SK-N-SH (cell line): ENCODE data around the gene INTS3. TPM values are rescaled to one million over a fixed set of nuclear protein-coding genes. Genes with fewer than 3 reads are reported as not detected.

Experiments
- CTCF ChIA-PET: fragments of 300-600, 350-600 bp; formaldehyde crosslinking; extraction: SDS; loops from one replicate; lab custom pipeline; 2021; lab: Yijun Ruan, JAX
- POLR2A ChIA-PET: fragments of 350-600 bp; sonication (Branson Sonifier 250); formaldehyde crosslinking; extraction: SDS; loops from one replicate; lab custom pipeline; 2020; ENCODE audit warnings: antibody characterized with exemption, inconsistent platforms; lab: Yijun Ruan, JAX
- DNase-seq: peaks from one replicate; pipeline ENCODE4 v3.0.0; 2012
- H2AFZ ChIP-seq: fragments of 200-600 bp; sonication (generic); 2 replicates; pipeline ENCODE4 v1.8.1; 2016; ENCODE audit warnings: antibody characterized with exemption, mild to moderate bottlenecking, low read depth
- H3F3A ChIP-seq: fragments of 200-600 bp; sonication (generic); replicated peaks from 2 replicates; pipeline ENCODE3; 2016; ENCODE audit warnings: antibody characterized with exemption, mild to moderate bottlenecking; ENCODE audit not compliant: insufficient read depth
- H3K27ac ChIP-seq, 2 experiments: fragments of 200-500 bp in 1 of 2; fragments of 200-600 bp in 1 of 2; sonication (Bioruptor generic) in 1 of 2; sonication (generic), shearing (Covaris generic) in 1 of 2; 2 replicates each; pipeline versions ENCODE4 v1.5.1 to v1.6.1; 2014 to 2016; ENCODE audit warnings: low read depth in 2 of 2, inconsistent platforms in 1 of 2, low read length in 1 of 2, mild to moderate bottlenecking in 1 of 2, mixed read lengths in 1 of 2
- H3K27me3 ChIP-seq: fragments of 200-600 bp; sonication (generic), shearing (Covaris generic); 2 replicates; pipeline ENCODE4 v1.6.1; 2016; ENCODE audit warnings: mixed run types; ENCODE audit not compliant: insufficient read depth
- H3K36me3 ChIP-seq, 2 experiments: fragments of 200-500 bp in 1 of 2; fragments of 200-600 bp in 1 of 2; sonication (Bioruptor generic) in 1 of 2; sonication (generic) in 1 of 2; replicated peaks in 1 of 2; 2 replicates each; pipeline versions ENCODE3 to v1.5.1; 2014 to 2016; ENCODE audit warnings: low read length in 1 of 2, mild to moderate bottlenecking in 1 of 2; ENCODE audit not compliant: insufficient read depth in 2 of 2, control insufficient read depth in 1 of 2
- H3K4me1 ChIP-seq, 2 experiments: fragments of 200-500 bp in 1 of 2; fragments of 200-600 bp in 1 of 2; sonication (Bioruptor generic) in 1 of 2; sonication (generic), shearing (Covaris generic) in 1 of 2; 2 replicates each; pipeline versions ENCODE4 v1.5.1 to v1.6.1; 2014 to 2016; ENCODE audit warnings: low read depth in 1 of 2, low read length in 1 of 2, mixed run types in 1 of 2; ENCODE audit not compliant: insufficient read depth in 2 of 2, control insufficient read depth in 1 of 2
- H3K4me2 ChIP-seq: fragments of 200-600 bp; sonication (generic), shearing (Covaris generic); 2 replicates; pipeline ENCODE4 v1.6.1; 2017; ENCODE audit warnings: mixed run types
- H3K4me3 ChIP-seq, 2 experiments: fragments of 200-500 bp in 1 of 2; fragments of 200-600 bp in 1 of 2; sonication (Bioruptor generic) in 1 of 2; sonication (generic), shearing (Covaris generic) in 1 of 2; 2 replicates each; pipeline versions ENCODE4 v1.5.1 to v1.8.1; 2014 to 2016; ENCODE audit warnings: low read depth in 2 of 2, inconsistent platforms in 1 of 2, low read length in 1 of 2, mild to moderate bottlenecking in 1 of 2, mixed read lengths in 1 of 2, moderate library complexity in 1 of 2
- H3K79me2 ChIP-seq: fragments of 200-600 bp; sonication (generic); 2 replicates; pipeline ENCODE4 v1.8.1; 2017; ENCODE audit warnings: mild to moderate bottlenecking; ENCODE audit not compliant: insufficient read depth
- H3K9ac ChIP-seq: fragments of 200-600 bp; sonication (generic); 2 replicates; pipeline ENCODE4 v1.6.1; 2017; ENCODE audit warnings: mixed run types
- H3K9me2 ChIP-seq: fragments of 200-600 bp; sonication (generic); 2 replicates; pipeline ENCODE4 v1.6.1; 2017; ENCODE audit warnings: mixed run types
- H3K9me3 ChIP-seq: fragments of 200-600 bp; sonication (generic); 2 replicates; pipeline ENCODE4 v1.6.1; 2017; ENCODE audit warnings: mixed run types, mild to moderate bottlenecking, moderate library complexity
- H4K20me1 ChIP-seq: fragments of 200-600 bp; sonication (generic); 2 replicates; pipeline ENCODE4 v1.6.1; 2017; ENCODE audit warnings: mild to moderate bottlenecking, mixed run types; ENCODE audit not compliant: insufficient read depth
- CHD2 ChIP-seq: fragments of 150-350 bp; IDR thresholded peaks from 2 replicates; pipeline ENCODE4 v1.6.1; 2018; ENCODE audit warnings: low read length; ENCODE audit not compliant: partially characterized antibody
- EP300 ChIP-seq, 2 experiments: IDR thresholded peaks; 2 replicates each; pipeline versions ENCODE4 v1.4.0 to v1.6.1; 2012; ENCODE audit warnings: borderline replicate concordance in 1 of 2, low read depth in 1 of 2, low read length in 1 of 2
- FOSL2 ChIP-seq: IDR thresholded peaks from 2 replicates; pipeline ENCODE4 v1.4.0; 2012; ENCODE audit warnings: low read depth, mild to moderate bottlenecking, moderate library complexity, borderline replicate concordance
- GABPA ChIP-seq: IDR thresholded peaks from 2 replicates; pipeline ENCODE4 v1.4.0; 2012; ENCODE audit warnings: low read depth, mild to moderate bottlenecking
- GATA2 ChIP-seq: sonication (generic); formaldehyde crosslinking; IDR thresholded peaks from 2 replicates; pipeline ENCODE4 v1.5.0; 2020; ENCODE audit warnings: mild to moderate bottlenecking, missing genetic modification reagents
- IRF3 ChIP-seq: fragments of 150-350 bp; IDR thresholded peaks from 2 replicates; pipeline ENCODE4 v1.6.1; 2016; ENCODE audit warnings: mild to moderate bottlenecking, low read depth, low read length
- JUND ChIP-seq: IDR thresholded peaks from 2 replicates; pipeline ENCODE4 v1.4.0; 2012
- MXI1 ChIP-seq: IDR thresholded peaks from 2 replicates; pipeline ENCODE4 v1.6.1; 2012; ENCODE audit warnings: mild to moderate bottlenecking, low read depth, low read length, improper control_type of control experiment
- PBX3 ChIP-seq: IDR thresholded peaks from 2 replicates; pipeline ENCODE4; 2012
- RAD21 ChIP-seq: IDR thresholded peaks from 2 replicates; pipeline ENCODE4 v1.6.1; 2012; ENCODE audit warnings: mild to moderate bottlenecking, low read length
- RCOR1 ChIP-seq: fragments of 150-350 bp; IDR thresholded peaks from 2 replicates; pipeline ENCODE4 v1.6.1; 2017; ENCODE audit warnings: antibody characterized with exemption, low read length
- REST ChIP-seq: IDR thresholded peaks from 2 replicates; pipeline ENCODE4 v1.6.1; 2012; ENCODE audit warnings: mild to moderate bottlenecking, low read depth, low read length, moderate library complexity
- SMC3 ChIP-seq: IDR thresholded peaks from 2 replicates; pipeline ENCODE4 v1.6.1; 2012; ENCODE audit warnings: low read depth, low read length, improper control_type of control experiment
- YY1 ChIP-seq: IDR thresholded peaks from 2 replicates; pipeline ENCODE4 v1.4.0; 2012; ENCODE audit warnings: low read depth, mild to moderate bottlenecking
- WGBS: methylation state at CpG from one replicate; pipeline ENCODE4 v1.1.6; 2017; ENCODE audit warnings: low lambda C conversion rate; 5-methylcytosine and 5-hydroxymethylcytosine counted together
- polyA plus RNA-seq, 3 experiments: library from polyadenylated mRNA; depleted of rRNA; stranded (reverse); fragments of >200 nt; gene quantifications; 2 replicates each; pipeline ENCODE4 v1.2.3, GENCODE V29; 2012

The INTS3 gene
- polyA plus RNA-seq, 1 of the 3 experiments (the other 2 are of a cell fraction): 64.3 TPM

- no peak for TF ChIP-seq REST
- no peak for TF ChIP-seq RAD21
- TF ChIP-seq, all 33 proteins: peak for 0
These were observed 42.9 kb downstream of the INTS3 start (continued) for GRCh38 chr1:153770797-153771196.

- Histone ChIP-seq H3K9me3 (no peaks in the 10 kb centered on the region), H2AFZ (no peak overlapping the region), H3K27ac (no peak overlapping the region), H3K4me1 (peaks cover 0 to 9% of the 10 kb centered on the region in 2 experiments; a peak in 1 of 4 replicates), H3K79me2 (no peaks in the 10 kb centered on the region), H3K4me3 (no peak overlapping the region), H3F3A (peaks cover 8% of the 10 kb centered on the region), H4K20me1 (no peaks in the 10 kb centered on the region), H3K36me3 (peaks cover 4 to 66% of the 10 kb centered on the region in 2 experiments), H3K4me2 (no peak overlapping the region), H3K9ac (no peak overlapping the region), H3K9me2 (no peaks in the 10 kb centered on the region), H3K27me3 (no peaks in the 10 kb centered on the region)
- no peak for DNase-seq
- CTCF ChIA-PET: interaction anchor here (0.6 to 6.8 kb wide), 13 partner anchors 10 to 260 kb away, joined by 3 to 60 read pairs (median 3); partner anchors contain the start of genes NPR1 and RAB13
- POLR2A ChIA-PET: no interaction called here
- no peak for TF ChIP-seq RCOR1
- WGBS: 92% methylated on average over 2 of the region's 2 CpGs
These were observed 43.4 kb downstream of the INTS3 start for GRCh38 chr1:153771261-153771660.

GRCh38 chr1:153771841-153772593, 44.2 kb downstream of the INTS3 start:
- H3K79me2 ChIP-seq: no peaks in the 10 kb centered on the region
- no peak overlapping the region for H3K4me2 ChIP-seq
- no peaks in the 10 kb centered on the region for H3K9me2 ChIP-seq
- no peaks in the 10 kb centered on the region for H3K9me3 ChIP-seq
- 69% methylated on average over 6 of the region's 21 CpGs for WGBS
- H3K9ac ChIP-seq: no peak overlapping the region
- POLR2A ChIA-PET: no interaction called here
- peak; percentile 80 for DNase-seq
- peaks cover 0 to 13% of the 10 kb centered on the region in 2 experiments; a peak in 1 of 4 replicates for H3K4me1 ChIP-seq
- H3K27ac ChIP-seq: no peak overlapping the region
- H4K20me1 ChIP-seq: no peaks in the 10 kb centered on the region
- peaks cover 4 to 66% of the 10 kb centered on the region in 2 experiments for H3K36me3 ChIP-seq
- H2AFZ ChIP-seq: no peak overlapping the region
- peaks cover 8% of the 10 kb centered on the region for H3F3A ChIP-seq
- no peak overlapping the region for H3K4me3 ChIP-seq
- CTCF ChIA-PET: interaction anchor here (0.6 to 6.8 kb wide), 21 partner anchors 8 to 261 kb away, joined by 3 to 60 read pairs (median 3); partner anchors contain the start of genes ILF2, NPR1 and RAB13
- H3K27me3 ChIP-seq: no peaks in the 10 kb centered on the region
- TF ChIP-seq CHD2 (no peak), GATA2 (CRISPR knock-in tag) (no peak), YY1 (no peak), FOSL2 (no peak), EP300 (IDR thresholded peaks at IDR 0.05; ENCODE audit: borderline replicate concordance in 1 of 2, low read depth in 1 of 2, low read length in 1 of 2) (no peak), SMC3 (peak; percentile 39; the same call in 1 of the 2 replicates), REST (no peak), MXI1 (no peak), JUND (no peak), PBX3 (no peak), GABPA (no peak), IRF3 (no peak)
